IMR-90 (cell line): ENCODE measurements around the gene MAN1C1. TPM values are rescaled to one million over a fixed set of nuclear protein-coding genes. Genes with fewer than 3 reads are reported as not detected.

ENCODE experiments used
- ATAC-seq: fragments of 200-7000 bp; cut with Tn5 transposase; 2 replicates; pipeline ENCODE4 v1.9.1; 2020; ENCODE audit warnings: low read depth, mild to moderate bottlenecking, moderate library complexity
- BruUV-seq: library from RNA; stranded (reverse); fragments of 400-500 nt; replicated peaks from 2 replicates; lab custom pipeline; 2021; lab: Mats Ljungman, UMichigan
- CTCF ChIA-PET: fragments of 300-600 bp; formaldehyde crosslinking; extraction: SDS; loops from one replicate; lab custom pipeline; 2021; ENCODE audit warnings: antibody characterized with exemption; lab: Yijun Ruan, JAX
- POLR2A ChIA-PET: fragments of 300-600 bp; sonication (Branson Sonifier 250); formaldehyde crosslinking; loops from one replicate; lab custom pipeline; 2022; ENCODE audit warnings: antibody characterized with exemption; ENCODE audit not compliant: unreplicated experiment; lab: Charles Lee
- DNase-seq: peaks from one replicate; pipeline ENCODE4 v3.0.0; 2013
- H2AFZ ChIP-seq: replicated peaks from 2 replicates; pipeline ENCODE3; 2013; ENCODE audit warnings: low read length, mild to moderate bottlenecking; ENCODE audit not compliant: poor library complexity
- H2AK5ac ChIP-seq: 2 replicates; pipeline ENCODE4 v1.6.1; 2013; ENCODE audit warnings: low read depth, low read length, inconsistent platforms
- H2AK9ac ChIP-seq: replicated peaks from 2 replicates; pipeline ENCODE3; 2013; ENCODE audit warnings: mild to moderate bottlenecking, low read depth, low read length, moderate library complexity; ENCODE audit not compliant: poor library complexity
- H2BK120ac ChIP-seq: 2 replicates; pipeline ENCODE4 v1.6.1; 2013; ENCODE audit warnings: low read depth, low read length, inconsistent platforms
- H2BK15ac ChIP-seq: 3 replicates; pipeline ENCODE4 v1.6.1; 2013; ENCODE audit warnings: low read depth, low read length, inconsistent platforms
- H2BK20ac ChIP-seq: 2 replicates; pipeline ENCODE4 v1.6.1; 2013; ENCODE audit warnings: low read depth, mild to moderate bottlenecking, inconsistent platforms, low read length, moderate library complexity
- H2BK5ac ChIP-seq: 2 replicates; pipeline ENCODE4 v1.6.1; 2013; ENCODE audit warnings: mild to moderate bottlenecking, low read depth, low read length, inconsistent platforms; ENCODE audit not compliant: poor library complexity, severe bottlenecking
- H3K14ac ChIP-seq: replicated peaks from 2 replicates; pipeline ENCODE4 v1.6.1; 2013; ENCODE audit warnings: low read depth, low read length, inconsistent platforms
- H3K18ac ChIP-seq: 2 replicates; pipeline ENCODE4 v1.6.1; 2013; ENCODE audit warnings: low read depth, low read length, control low read depth
- H3K23ac ChIP-seq: 2 replicates; pipeline ENCODE4 v1.6.1; 2013; ENCODE audit warnings: low read depth, low read length, inconsistent platforms
- H3K27ac ChIP-seq: 2 replicates; pipeline ENCODE4 v1.5.1; 2013; ENCODE audit warnings: mild to moderate bottlenecking, control low read depth, low read length; ENCODE audit not compliant: insufficient read depth
- H3K27me3 ChIP-seq: 2 replicates; pipeline ENCODE4 v1.6.1; 2013; ENCODE audit warnings: low read length; ENCODE audit not compliant: control insufficient read depth, insufficient read depth
- H3K36me3 ChIP-seq: 2 replicates; pipeline ENCODE4 v1.6.1; 2013; ENCODE audit warnings: low read length, mixed read lengths; ENCODE audit not compliant: control insufficient read depth, insufficient read depth
- H3K4ac ChIP-seq: 2 replicates; pipeline ENCODE4 v1.6.1; 2013; ENCODE audit warnings: low read depth, low read length, inconsistent platforms
- H3K4me1 ChIP-seq: 2 replicates; pipeline ENCODE4 v1.6.1; 2013; ENCODE audit warnings: low read length, mixed read lengths; ENCODE audit not compliant: control insufficient read depth, insufficient read depth
- H3K4me2 ChIP-seq: 2 replicates; pipeline ENCODE4 v1.6.1; 2013; ENCODE audit warnings: low read depth, mild to moderate bottlenecking, control low read depth, low read length, moderate library complexity
- H3K4me3 ChIP-seq: 2 replicates; pipeline ENCODE4 v1.5.1; 2013; ENCODE audit warnings: low read depth, mild to moderate bottlenecking, control low read depth, low read length, moderate library complexity; ENCODE audit not compliant: insufficient read depth
- H3K56ac ChIP-seq: 2 replicates; pipeline ENCODE4 v1.6.1; 2013; ENCODE audit warnings: low read length, inconsistent platforms; ENCODE audit not compliant: insufficient read depth; ENCODE audit errors: extremely low read depth
- H3K79me1 ChIP-seq, 2 experiments: 2 replicates each; pipeline ENCODE4 v1.6.1; 2013; ENCODE audit warnings: low read length in 2 of 2, inconsistent platforms in 1 of 2, low read depth in 1 of 2
- H3K9ac ChIP-seq: 2 replicates; pipeline ENCODE4 v1.6.1; 2013; ENCODE audit warnings: low read depth, low read length, control low read depth
- H3K9me1 ChIP-seq: 2 replicates; pipeline ENCODE4 v1.6.1; 2013; ENCODE audit warnings: low read length, inconsistent platforms; ENCODE audit not compliant: insufficient read depth
- H3K9me3 ChIP-seq: 2 replicates; pipeline ENCODE4 v1.6.1; 2013; ENCODE audit warnings: low read length; ENCODE audit not compliant: control insufficient read depth, insufficient read depth
- H4K20me1 ChIP-seq: 2 replicates; pipeline ENCODE4 v1.6.1; 2013; ENCODE audit warnings: low read length, inconsistent platforms; ENCODE audit not compliant: insufficient read depth
- H4K5ac ChIP-seq: 2 replicates; pipeline ENCODE4 v1.6.1; 2013; ENCODE audit warnings: mild to moderate bottlenecking, low read depth, low read length, control low read depth
- H4K8ac ChIP-seq, 2 experiments: 2 replicates each; pipeline ENCODE4 v1.6.1; 2013; ENCODE audit warnings: low read depth in 2 of 2, low read length in 2 of 2, control low read depth in 1 of 2, inconsistent platforms in 1 of 2
- H4K91ac ChIP-seq: 2 replicates; pipeline ENCODE4 v1.6.1; 2013; ENCODE audit warnings: low read depth, low read length, inconsistent platforms; ENCODE audit not compliant: insufficient read depth
- BHLHE40 ChIP-seq: fragments of 150-350 bp; IDR thresholded peaks from 2 replicates; pipeline ENCODE4 v1.6.1; 2016; ENCODE audit warnings: mild to moderate bottlenecking, low read depth, low read length
- CEBPB ChIP-seq: IDR thresholded peaks from 2 replicates; pipeline ENCODE4 v1.6.1; 2012; ENCODE audit warnings: low read depth, low read length, improper control_type of control experiment
- CHD1 ChIP-seq: IDR thresholded peaks from 2 replicates; pipeline ENCODE4 v1.6.1; 2012; ENCODE audit warnings: low read depth, low read length, improper control_type of control experiment
- FOS ChIP-seq: fragments of 150-350 bp; IDR thresholded peaks from 2 replicates; pipeline ENCODE4 v1.6.1; 2016; ENCODE audit warnings: low read depth, low read length
- MAFK ChIP-seq: IDR thresholded peaks from 2 replicates; pipeline ENCODE4 v1.6.1; 2012; ENCODE audit warnings: low read depth, low read length, improper control_type of control experiment
- MAZ ChIP-seq: IDR thresholded peaks from 2 replicates; pipeline ENCODE4 v1.6.1; 2012; ENCODE audit warnings: low read depth, mild to moderate bottlenecking, low read length, improper control_type of control experiment, moderate library complexity, borderline replicate concordance
- MXI1 ChIP-seq: IDR thresholded peaks from 2 replicates; pipeline ENCODE4 v1.6.1; 2012; ENCODE audit warnings: low read depth, mild to moderate bottlenecking, low read length, moderate library complexity, borderline replicate concordance
- POLR2A ChIP-seq: IDR thresholded peaks from 2 replicates; pipeline ENCODE4 v1.6.1; 2012; ENCODE audit warnings: mild to moderate bottlenecking, low read depth, low read length
- RAD21 ChIP-seq: IDR thresholded peaks from 2 replicates; pipeline ENCODE4 v1.6.1; 2012; ENCODE audit warnings: low read length, improper control_type of control experiment
- RCOR1 ChIP-seq: IDR thresholded peaks from 2 replicates; pipeline ENCODE4 v1.6.1; 2012; ENCODE audit warnings: mild to moderate bottlenecking, low read length, improper control_type of control experiment; ENCODE audit not compliant: insufficient replicate concordance
- RFX5 ChIP-seq: IDR thresholded peaks from 2 replicates; pipeline ENCODE4 v1.8.0; 2012; ENCODE audit warnings: low read depth, mild to moderate bottlenecking, low read length, moderate library complexity
- WGBS, 2 experiments: methylation state at CpG; one replicate each; pipeline versions ENCODE4 v1.1.5 to v1.1.7; 2013; ENCODE audit warnings: missing lambda C conversion rate in 2 of 2; ENCODE audit not compliant: insufficient read length in 1 of 2; ENCODE audit errors: extremely low coverage in 2 of 2; 5-methylcytosine and 5-hydroxymethylcytosine counted together
- dilution Hi-C: fragments of 300-500 bp; cut with HindIII; formaldehyde crosslinking; loops from one replicate; pipeline ENCODE4 v1.14.3; 2018; ENCODE audit warnings: low sequenced_read_pairs; ENCODE audit not compliant: unreplicated experiment
- in situ Hi-C: fragments of 300-500 bp; cut with MboI; formaldehyde crosslinking; loops from 3 replicates; pipeline ENCODE4 v1.14.3; 2019; ENCODE audit warnings: low sequenced_read_pairs, inconsistent platforms, mixed read lengths
- intact Hi-C: fragments of 100-400 bp; cut with micrococcal nuclease; formaldehyde crosslinking; loops from 2 replicates; pipeline ENCODE4 v1.10.0; 2022
- polyA plus RNA-seq, 3 experiments: library from polyadenylated mRNA; depleted of rRNA; stranded (reverse); fragments of >200 nt; gene quantifications; 2 replicates each; pipeline ENCODE4 v1.2.3, GENCODE V29; 2012; ENCODE audit warnings: low replicate concordance in 1 of 3
- total RNA-seq: library from RNA; depleted of rRNA; stranded (reverse); fragments of >200 nt; gene quantifications from 2 replicates; pipeline ENCODE4 v1.2.3, GENCODE V29; 2012
- TF ChIP-seq, protein P1 (sequence below): fragments of 150-350 bp; IDR thresholded peaks from 2 replicates; pipeline ENCODE4 v1.6.1; 2016; ENCODE audit warnings: low read depth, mild to moderate bottlenecking, low read length, moderate library complexity, borderline replicate concordance
- TF ChIP-seq, protein P2 (sequence below): conservative IDR thresholded peaks from 2 replicates; pipeline ENCODE4 v1.5.1; 2012; ENCODE audit warnings: mild to moderate bottlenecking, low read depth, low read length, improper control_type of control experiment
- TF ChIP-seq, protein P3 (sequence below): fragments of 150-350 bp; IDR thresholded peaks from 2 replicates; pipeline ENCODE4 v1.6.1; 2017; ENCODE audit warnings: mild to moderate bottlenecking, antibody characterized with exemption, low read length, low read depth

Gene MAN1C1
- total and polyA plus RNA-seq, 2 of the 4 experiments (the other 2 are of a cell fraction), result 3.2 to 11.3 TPM

- H4K8ac ChIP-seq, result peak overlapping the region in 1 of 2 experiments; percentile 46; a peak in 1 of 4 replicates
- no peak overlapping the region for H3K4me3 ChIP-seq
- peak overlapping the region; percentile 48 for H3K4ac ChIP-seq
- no TSS peak for BruUV-seq
- ChIA-PET POLR2A (no interaction called here), CTCF (interaction anchor here (0.6 kb wide), 1 partner anchor 28 kb away, joined by 5 read pairs; no protein-coding TSS in a partner anchor)
- no CpG with 5 or more reads among the region's 3 CpGs for WGBS, 2 experiments
- no peak overlapping the region; the same call in 1 of the 2 replicates for H2BK120ac ChIP-seq
- no peak overlapping the region for H2BK5ac ChIP-seq
- peaks cover 1% of the 10 kb centered on the region; the same call in 1 of the 2 replicates for H3K27me3 ChIP-seq
- no peak overlapping the region for H3K4me2 ChIP-seq
- H3K9ac ChIP-seq, result no peak overlapping the region
- H4K20me1 ChIP-seq, result peaks cover 13% of the 10 kb centered on the region; the same call in 1 of the 2 replicates
- H2AK5ac ChIP-seq, result no peak overlapping the region; the same call in 1 of the 2 replicates
- H3K56ac ChIP-seq, result no peak overlapping the region
- no peak overlapping the region for H3K23ac ChIP-seq
- H2BK15ac ChIP-seq, result no peak overlapping the region
- peaks cover 14% of the 10 kb centered on the region; the same call in 1 of the 2 replicates for H3K4me1 ChIP-seq
- ATAC-seq, result no peak
- TF ChIP-seq MAZ (no peak), MAFK (no peak), RCOR1 (no peak), RAD21 (no peak), FOS (no peak), CHD1 (no peak), MXI1 (no peak), RFX5 (no peak), POLR2A (no peak), BHLHE40 (no peak), CEBPB (no peak)
- TF ChIP-seq, protein P1, sequence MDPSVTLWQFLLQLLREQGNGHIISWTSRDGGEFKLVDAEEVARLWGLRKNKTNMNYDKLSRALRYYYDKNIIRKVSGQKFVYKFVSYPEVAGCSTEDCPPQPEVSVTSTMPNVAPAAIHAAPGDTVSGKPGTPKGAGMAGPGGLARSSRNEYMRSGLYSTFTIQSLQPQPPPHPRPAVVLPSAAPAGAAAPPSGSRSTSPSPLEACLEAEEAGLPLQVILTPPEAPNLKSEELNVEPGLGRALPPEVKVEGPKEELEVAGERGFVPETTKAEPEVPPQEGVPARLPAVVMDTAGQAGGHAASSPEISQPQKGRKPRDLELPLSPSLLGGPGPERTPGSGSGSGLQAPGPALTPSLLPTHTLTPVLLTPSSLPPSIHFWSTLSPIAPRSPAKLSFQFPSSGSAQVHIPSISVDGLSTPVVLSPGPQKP, result no peak
- TF ChIP-seq, protein P2, sequence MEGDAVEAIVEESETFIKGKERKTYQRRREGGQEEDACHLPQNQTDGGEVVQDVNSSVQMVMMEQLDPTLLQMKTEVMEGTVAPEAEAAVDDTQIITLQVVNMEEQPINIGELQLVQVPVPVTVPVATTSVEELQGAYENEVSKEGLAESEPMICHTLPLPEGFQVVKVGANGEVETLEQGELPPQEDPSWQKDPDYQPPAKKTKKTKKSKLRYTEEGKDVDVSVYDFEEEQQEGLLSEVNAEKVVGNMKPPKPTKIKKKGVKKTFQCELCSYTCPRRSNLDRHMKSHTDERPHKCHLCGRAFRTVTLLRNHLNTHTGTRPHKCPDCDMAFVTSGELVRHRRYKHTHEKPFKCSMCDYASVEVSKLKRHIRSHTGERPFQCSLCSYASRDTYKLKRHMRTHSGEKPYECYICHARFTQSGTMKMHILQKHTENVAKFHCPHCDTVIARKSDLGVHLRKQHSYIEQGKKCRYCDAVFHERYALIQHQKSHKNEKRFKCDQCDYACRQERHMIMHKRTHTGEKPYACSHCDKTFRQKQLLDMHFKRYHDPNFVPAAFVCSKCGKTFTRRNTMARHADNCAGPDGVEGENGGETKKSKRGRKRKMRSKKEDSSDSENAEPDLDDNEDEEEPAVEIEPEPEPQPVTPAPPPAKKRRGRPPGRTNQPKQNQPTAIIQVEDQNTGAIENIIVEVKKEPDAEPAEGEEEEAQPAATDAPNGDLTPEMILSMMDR, result no peak
- TF ChIP-seq, protein P3, sequence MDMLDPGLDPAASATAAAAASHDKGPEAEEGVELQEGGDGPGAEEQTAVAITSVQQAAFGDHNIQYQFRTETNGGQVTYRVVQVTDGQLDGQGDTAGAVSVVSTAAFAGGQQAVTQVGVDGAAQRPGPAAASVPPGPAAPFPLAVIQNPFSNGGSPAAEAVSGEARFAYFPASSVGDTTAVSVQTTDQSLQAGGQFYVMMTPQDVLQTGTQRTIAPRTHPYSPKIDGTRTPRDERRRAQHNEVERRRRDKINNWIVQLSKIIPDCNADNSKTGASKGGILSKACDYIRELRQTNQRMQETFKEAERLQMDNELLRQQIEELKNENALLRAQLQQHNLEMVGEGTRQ, result no peak
- intact Hi-C loops (no loop called here), in situ Hi-C loops (no loop called here), dilution Hi-C loops (no loop called here)
- no peak overlapping the region for H3K18ac ChIP-seq
- H3K79me1 ChIP-seq, result peaks cover 0 to 6% of the 10 kb centered on the region in 2 experiments; a peak in 2 of 4 replicates
- no peak overlapping the region for H3K14ac ChIP-seq
- H3K27ac ChIP-seq, result no peak overlapping the region
- no peak overlapping the region for H2AFZ ChIP-seq
- H3K9me1 ChIP-seq, result peaks cover 15% of the 10 kb centered on the region
- peaks cover 10% of the 10 kb centered on the region; the same call in 1 of the 2 replicates for H3K9me3 ChIP-seq
- peak overlapping the region; percentile 27; the same call in 1 of the 2 replicates for H2BK20ac ChIP-seq
- no peak overlapping the region for H4K91ac ChIP-seq
- no peak for DNase-seq
- no peak overlapping the region for H2AK9ac ChIP-seq
- H3K36me3 ChIP-seq, result peaks cover 2% of the 10 kb centered on the region; the same call in 1 of the 2 replicates
- no peak overlapping the region for H4K5ac ChIP-seq
Observed at GRCh38 chr1:25673456-25673855, 56.9 kb downstream of the MAN1C1 start.
